ENCODE data around the gene GLP2R.

GLP2R gene

DNA sequence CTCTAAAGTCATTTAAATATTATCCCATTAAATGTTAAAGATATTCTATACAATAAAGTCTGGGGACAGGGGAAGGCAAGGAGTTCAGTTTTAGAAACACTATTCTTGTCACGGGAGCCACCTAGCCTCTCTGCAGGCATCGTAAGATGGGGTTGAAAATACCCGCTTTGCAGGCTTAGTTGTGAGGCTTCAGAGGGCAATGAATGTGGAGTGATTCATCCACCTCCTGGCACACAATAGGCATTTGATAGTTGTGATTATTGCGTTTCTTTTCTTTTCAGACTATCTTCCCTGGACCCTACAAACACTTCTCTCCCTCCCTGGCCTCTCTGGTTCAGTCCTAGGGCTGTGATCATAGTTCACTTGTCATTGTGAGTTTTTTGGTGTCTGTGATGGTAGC lies 19.6 kb downstream of the GLP2R start:
- in situ Hi-C loops (cut with MboI; ENCODE audit: low sequenced_read_pairs): no loop called here

GRCh38 chr17:9850151-9850550 lies 24.4 kb downstream of the GLP2R start:
- in situ Hi-C loops (cut with MboI; ENCODE audit: low sequenced_read_pairs): no loop called here

- in situ Hi-C loops (cut with MboI; ENCODE audit: low sequenced_read_pairs): no loop called here
These were observed 28.5 kb downstream of the GLP2R start for GRCh38 chr17:9854255-9854654.

GRCh38 chr17:9855036-9855435 lies 29.3 kb downstream of the GLP2R start:
- in situ Hi-C loops (cut with MboI; ENCODE audit: low sequenced_read_pairs): no loop called here

DNA sequence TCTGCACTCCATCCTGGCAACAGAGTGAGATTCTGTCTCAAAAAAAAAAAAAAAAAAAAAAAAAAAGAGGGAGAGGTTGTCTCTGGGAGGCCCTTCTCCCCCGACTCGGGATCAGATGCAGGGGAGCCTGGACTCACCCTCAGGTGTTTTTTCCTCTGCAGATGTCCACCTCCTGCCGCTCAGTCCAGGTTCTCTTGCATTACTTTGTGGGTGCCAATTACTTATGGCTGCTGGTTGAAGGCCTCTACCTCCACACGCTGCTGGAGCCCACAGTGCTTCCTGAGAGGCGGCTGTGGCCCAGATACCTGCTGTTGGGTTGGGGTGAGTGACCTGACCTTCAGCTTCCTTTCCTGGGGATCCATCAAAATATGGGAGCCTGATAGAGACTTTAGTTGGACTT lies 34.1 kb downstream of the GLP2R start:
- in situ Hi-C loops (cut with MboI; ENCODE audit: low sequenced_read_pairs): no loop called here

DNA sequence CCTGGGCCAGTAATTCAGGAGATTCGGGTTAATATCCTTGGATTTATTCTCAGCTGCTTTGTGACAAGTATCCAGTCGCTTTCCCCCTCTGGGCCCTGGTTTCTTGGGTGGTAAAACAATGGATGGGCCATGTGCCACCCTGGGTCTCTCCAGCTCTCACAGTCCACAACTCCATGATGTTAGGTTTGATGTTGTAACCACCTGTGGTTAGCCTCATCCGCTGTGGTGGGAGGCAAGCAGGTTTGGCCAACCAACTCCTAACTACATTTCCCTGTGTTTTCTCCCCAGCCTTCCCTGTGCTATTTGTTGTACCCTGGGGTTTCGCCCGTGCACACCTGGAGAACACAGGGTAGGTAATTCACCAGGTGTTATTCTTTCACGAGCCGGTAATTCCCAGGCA lies 35.1 kb downstream of the GLP2R start:
- in situ Hi-C loops (cut with MboI; ENCODE audit: low sequenced_read_pairs): no loop called here

GRCh38 chr17:9862220-9862619 lies 36.5 kb downstream of the GLP2R start:
- in situ Hi-C loops (cut with MboI; ENCODE audit: low sequenced_read_pairs): no loop called here

DNA sequence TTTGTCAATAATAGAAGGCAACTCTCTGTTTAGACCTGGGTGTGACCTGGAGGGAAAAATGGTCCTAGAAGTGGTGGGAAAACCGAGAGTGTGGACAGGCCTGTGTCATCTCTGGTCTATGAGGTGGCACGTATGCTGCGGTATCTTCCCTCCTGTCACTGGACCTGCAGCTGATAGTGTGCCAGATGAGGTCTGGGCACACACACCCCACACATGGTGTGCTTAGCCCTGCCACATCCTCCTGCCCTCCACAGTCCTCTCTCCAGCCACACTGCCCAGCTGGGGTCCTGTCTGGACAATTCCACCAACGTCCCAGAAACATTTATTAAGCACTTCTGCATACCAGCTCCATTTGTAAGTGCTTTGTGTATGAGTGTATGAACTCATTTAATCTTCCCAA lies 37.2 kb downstream of the GLP2R start:
- in situ Hi-C loops (cut with MboI; ENCODE audit: low sequenced_read_pairs): no loop called here

- in situ Hi-C loops (cut with MboI; ENCODE audit: low sequenced_read_pairs): no loop called here
These were observed 39.9 kb downstream of the GLP2R start for GRCh38 chr17:9865586-9865985.

DNA sequence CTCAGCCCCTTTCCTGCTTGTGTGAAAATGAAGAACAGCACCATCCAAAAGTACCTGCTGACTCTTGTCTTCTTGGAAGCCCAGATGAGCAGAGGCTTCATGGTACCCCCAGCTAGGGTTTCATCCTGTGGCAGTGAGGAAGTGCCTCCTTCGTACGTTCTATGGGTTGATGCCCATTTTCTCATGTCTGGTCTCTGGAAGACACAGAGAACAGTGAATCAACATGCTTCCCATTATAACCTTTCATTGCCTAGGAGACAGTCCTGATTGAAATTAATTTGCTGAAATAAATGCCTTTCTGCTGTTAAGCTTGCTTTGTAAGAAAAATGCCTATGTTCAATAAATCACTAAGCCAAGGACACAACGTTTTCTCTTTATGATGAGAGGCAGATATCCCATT lies 42.8 kb downstream of the GLP2R start:
- in situ Hi-C loops (cut with MboI; ENCODE audit: low sequenced_read_pairs): no loop called here

DNA sequence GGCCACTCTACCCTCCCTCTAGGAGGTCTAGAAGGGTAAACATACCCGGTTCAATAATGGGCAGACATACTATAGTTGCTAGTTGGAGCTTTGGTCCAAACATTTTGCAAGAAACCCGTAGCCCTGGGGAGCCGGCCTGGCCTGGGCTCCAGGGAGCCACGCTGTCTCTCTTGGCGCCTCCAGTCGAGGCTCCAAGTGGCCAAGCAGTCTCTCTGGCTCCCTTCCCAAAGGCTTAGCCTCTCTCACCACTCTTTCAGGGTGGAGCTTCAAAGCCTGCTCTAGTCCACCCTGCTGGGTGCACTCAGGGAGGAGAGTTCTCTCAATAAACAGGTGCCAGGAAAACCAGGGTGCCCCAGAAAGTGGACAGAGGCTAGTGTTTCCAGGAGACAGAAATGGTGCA lies 47.1 kb downstream of the GLP2R start:
- in situ Hi-C loops (cut with MboI; ENCODE audit: low sequenced_read_pairs): no loop called here

GRCh38 chr17:9874722-9875121 lies 49.0 kb downstream of the GLP2R start:
- in situ Hi-C loops (cut with MboI; ENCODE audit: low sequenced_read_pairs): no loop called here

DNA sequence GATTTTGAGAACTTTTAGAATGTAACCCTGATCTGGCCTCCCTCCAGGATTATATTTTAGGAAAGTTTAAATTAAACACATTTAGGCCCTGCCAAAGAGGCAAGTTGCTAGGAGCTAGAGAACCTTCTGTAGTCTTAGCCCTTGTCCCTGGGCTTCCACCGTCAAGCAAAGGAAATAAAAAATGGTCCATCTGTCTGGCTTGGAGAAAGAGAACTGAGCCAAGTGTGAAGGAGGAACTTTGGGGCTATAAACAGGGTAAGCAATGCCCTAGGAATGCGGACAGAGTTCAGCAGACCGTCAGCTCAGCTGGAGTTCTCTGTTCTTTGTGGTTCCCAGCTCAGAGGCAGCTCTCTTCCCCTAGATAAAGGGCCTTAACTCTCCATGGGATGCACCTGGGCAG lies 49.7 kb downstream of the GLP2R start:
- in situ Hi-C loops (cut with MboI; ENCODE audit: low sequenced_read_pairs): no loop called here

DNA sequence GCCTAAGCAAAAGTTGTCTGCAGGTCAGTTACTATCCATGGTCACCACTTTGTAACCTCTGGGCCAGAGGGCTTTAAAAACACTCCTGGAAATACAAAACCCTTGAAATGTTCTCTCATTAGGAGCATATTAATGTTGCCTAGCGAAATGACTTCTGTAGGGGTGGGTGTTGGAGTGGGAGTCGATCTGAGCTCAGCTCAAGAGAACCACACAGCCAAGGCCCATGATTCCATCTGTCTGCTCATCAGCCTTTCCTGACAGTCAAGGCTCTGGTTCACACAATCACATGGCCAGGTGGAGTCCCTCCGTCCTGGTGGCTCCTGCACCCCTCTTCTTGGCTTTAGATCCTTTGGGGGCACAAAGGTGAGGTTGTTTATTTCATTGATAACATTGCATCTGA lies 52.6 kb downstream of the GLP2R start:
- in situ Hi-C loops (cut with MboI; ENCODE audit: low sequenced_read_pairs): no loop called here

- in situ Hi-C loops (cut with MboI; ENCODE audit: low sequenced_read_pairs): no loop called here
These were observed 53.2 kb downstream of the GLP2R start for GRCh38 chr17:9878786-9879525.

DNA sequence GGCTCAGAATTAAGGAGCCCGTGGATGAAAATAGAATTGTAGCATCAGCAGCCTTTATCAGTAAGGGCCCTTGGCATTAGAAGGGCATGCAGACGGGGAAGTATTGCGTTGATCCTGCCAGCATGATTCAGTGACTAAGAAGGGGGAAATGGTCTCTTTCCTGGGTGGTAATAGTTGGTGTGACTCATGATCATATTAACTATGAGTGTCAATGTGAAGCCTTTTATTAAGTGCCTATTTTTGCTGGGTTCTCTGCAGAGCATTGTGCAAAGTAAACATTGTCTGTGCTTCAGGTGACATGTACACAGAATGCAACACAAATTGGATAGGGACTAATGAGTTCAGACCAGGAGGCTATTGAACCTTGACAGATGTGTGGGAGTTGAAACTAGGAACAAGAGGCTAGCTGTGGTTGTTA lies 54.9 kb downstream of the GLP2R start:
- in situ Hi-C loops (cut with MboI; ENCODE audit: low sequenced_read_pairs): no loop called here

DNA sequence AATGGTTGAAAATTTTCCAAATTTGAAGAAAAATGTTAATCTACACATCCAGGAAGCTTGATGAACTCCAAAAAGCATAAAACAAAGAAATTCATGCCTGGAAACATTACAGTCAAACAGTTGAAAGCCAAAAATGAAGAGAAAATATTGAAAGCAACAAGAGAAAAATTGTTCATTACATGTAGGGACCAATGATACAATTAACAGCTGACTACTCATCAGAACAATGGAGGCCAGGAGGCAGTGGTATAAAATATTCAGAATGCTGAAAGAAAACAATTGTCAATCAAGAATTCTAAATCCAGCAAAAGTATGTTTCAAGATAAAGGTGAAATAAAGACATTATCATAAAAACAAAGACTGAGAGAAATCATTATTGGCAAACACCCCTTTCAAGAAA lies 57.7 kb downstream of the GLP2R start:
- in situ Hi-C loops (cut with MboI; ENCODE audit: low sequenced_read_pairs): no loop called here

- in situ Hi-C loops (cut with MboI; ENCODE audit: low sequenced_read_pairs): no loop called here
These were observed 60.6 kb downstream of the GLP2R start for GRCh38 chr17:9886141-9886930.

DNA sequence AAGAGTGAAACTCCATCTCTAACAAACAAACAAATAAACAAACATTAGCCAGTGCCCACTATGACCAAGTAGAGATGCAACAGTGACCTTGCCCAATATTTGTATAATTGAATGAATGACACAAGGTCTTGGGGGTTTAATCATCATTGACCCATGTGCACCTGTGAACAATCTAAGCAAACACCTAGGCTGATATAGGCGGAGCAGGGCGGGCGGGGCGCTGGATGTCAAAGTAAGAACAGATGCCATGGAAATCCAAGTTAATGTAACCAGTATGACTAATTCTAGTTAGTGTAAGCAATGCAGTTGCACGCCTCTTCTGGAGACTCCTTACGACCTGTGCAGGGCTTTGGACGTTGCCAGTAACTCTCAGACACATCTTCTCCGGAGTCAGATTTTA lies 61.8 kb downstream of the GLP2R start:
- in situ Hi-C loops (cut with MboI; ENCODE audit: low sequenced_read_pairs): no loop called here

- in situ Hi-C loops (cut with MboI; ENCODE audit: low sequenced_read_pairs): no loop called here
These were observed 64.4 kb downstream of the GLP2R start for GRCh38 chr17:9890124-9890523.

GRCh38 chr17:9893411-9894012 lies 67.8 kb downstream of the GLP2R start:
- in situ Hi-C loops (cut with MboI; ENCODE audit: low sequenced_read_pairs): no loop called here

- in situ Hi-C loops (cut with MboI; ENCODE audit: low sequenced_read_pairs): no loop called here
These were observed 68.5 kb downstream of the GLP2R start for GRCh38 chr17:9894231-9894630.

Measured in HL-60/S4 treated with phorbol 12-myristate 13-acetate at 8.2 ng/mL for 4 days and 3 days (cell line).